8988T (cell line): ENCODE results near the gene CACNA1C.
"Not testable (repeated sequence)": the region's sequence is repeated elsewhere in the genome, so short reads cannot be mapped to it uniquely, and the experiment has no call there.

Source experiments
- DNase-seq: peaks from one replicate; pipeline ENCODE4 v3.0.0; 2011

The CACNA1C gene

DNA sequence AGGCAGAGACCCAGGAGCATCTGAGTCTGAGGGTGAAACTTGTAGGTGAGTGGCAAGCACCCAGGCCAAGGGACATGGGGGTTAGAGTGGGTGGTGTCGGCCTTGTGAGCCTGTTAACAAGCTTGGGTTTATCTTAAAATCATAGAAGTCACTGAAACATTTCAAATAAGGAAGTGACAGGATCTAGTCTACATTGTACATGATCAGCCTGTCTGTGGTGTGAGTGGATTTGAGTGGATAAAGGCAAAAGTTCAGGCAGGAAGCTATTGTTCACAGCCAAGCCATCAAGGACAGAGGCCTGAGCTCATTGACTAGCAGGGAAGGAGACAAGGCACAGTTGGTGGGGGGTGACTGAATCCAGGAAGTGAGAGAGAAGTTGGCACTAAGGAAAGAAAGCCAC lies 682.6 kb downstream of the CACNA1C start:
- DNase-seq: no peak

DNA sequence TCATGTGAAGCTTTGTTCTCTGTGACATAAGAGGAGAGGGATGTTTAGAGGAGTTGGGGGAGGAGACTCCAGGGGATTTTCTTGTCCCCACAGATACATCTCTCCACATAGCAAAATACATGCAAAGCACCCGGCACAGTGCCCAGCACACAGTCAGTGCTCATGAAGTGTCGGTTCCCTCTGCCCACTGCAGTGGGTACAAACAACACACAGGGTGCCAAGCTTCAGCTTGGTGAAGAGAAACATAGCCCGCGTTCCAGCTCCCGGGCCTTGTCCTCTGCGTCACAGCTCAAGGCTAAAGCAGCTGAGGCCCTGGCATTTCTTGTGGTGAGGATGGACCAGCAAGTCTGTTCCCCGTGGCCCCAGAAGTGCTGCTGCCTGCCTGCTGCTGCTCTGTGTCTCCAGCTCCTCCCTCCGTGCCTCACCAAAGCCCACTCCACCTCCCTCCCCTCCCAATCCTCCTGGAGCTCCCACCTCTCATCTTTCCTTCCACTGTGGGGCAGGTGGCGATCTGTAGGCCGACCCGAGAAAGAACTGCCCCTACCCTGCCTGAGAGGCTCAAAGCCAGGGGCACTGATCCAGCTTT lies 685.0 kb downstream of the CACNA1C start:
- no peak for DNase-seq

DNA sequence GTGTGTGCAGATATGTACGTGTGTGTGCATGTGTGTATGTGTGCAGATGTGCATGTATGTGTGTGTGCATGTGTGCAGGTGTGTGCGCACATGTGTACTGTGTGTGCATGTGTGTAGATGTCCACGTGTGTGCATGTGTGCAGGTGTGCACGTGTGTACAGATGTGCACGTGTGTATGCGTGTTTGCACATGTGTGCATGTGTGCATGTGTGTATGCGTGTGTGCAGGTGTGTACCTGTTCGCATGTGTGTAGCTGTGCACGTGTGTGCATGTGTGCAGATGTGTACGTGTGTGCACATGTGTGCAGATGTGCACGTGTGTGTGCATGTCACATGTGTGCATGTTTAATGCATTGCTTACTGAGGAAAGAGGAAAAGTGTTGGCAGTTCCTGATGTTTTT lies 686.3 kb downstream of the CACNA1C start:
- DNase-seq: no peak

DNA sequence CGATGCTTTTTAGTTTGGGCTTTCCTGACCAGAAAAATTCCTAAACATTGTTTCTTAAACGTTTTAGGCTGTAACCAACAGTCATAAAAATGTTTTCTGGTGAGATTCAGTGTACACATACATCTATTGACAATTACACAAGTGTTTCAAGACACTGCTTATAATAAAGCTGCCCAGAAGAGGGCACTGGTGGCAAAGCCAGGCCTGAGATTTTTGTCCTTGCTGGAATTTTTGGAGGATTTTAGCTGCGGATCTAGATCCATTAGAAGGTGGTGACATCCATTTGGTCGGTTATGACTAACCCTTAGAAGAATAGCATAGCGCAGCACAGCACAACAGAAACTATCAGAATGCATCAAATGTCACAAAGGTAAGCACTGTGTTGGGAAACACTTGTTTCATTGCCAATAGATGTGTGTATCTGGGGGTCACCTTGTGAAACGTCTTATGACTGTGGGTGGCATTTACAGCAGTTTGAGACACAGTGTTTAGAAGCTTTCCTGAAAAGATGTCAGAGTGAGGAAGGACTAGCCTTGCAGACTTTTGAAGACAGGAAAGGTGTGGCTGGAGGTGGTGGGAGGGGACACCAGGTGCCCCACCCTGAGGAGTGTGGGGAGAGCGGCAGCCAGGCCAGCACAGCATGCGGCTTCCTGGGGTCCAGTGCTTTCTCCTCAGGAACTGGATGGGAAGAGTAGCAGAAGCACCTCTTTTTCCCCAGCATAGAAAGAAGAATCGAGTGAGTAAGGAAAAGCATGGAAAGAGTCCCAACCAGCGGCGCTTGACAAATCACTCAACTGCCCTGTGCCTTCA lies 687.2 kb downstream of the CACNA1C start:
- no peak for DNase-seq

DNA sequence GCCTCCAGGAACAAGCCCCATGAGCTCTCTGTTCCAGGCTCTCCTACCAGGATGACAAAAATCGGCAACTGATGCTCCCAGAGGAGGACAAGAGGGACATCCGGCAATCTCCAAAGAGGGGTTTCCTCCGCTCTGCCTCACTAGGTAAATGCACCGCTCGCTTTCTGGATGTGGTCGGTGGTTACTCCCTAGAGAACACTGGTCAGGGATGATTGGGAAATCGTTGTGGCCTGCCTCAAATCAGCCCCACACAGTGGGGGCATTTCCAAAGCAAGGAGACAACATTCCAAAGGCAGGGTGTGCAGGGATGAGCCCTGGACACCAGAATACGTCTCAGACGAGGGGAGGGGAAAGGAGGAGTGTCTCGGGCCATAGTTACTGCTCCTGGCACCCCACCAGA lies 689.2 kb downstream of the CACNA1C start:
- not testable (repeated sequence) for DNase-seq

DNA sequence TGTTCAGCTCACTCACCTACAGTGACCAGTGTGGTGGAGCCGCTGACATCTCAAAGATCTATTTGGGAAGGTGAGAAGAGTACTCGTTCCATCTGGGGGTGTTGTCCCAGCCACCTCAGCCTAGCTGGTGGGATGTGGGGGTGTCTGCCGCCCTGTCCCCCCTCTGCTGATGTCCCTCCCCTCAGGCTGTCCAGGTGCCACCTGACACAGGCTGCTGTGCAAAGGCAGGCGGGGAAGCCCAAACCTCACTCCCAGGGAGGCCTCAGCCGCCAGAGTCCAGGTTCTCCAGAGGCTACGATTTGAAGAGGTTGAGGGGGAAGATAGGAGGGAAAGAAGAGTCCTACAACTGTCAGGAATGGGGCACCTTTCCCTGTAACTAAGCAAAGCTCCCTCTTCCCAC lies 690.7 kb downstream of the CACNA1C start:
- no peak for DNase-seq

DNA sequence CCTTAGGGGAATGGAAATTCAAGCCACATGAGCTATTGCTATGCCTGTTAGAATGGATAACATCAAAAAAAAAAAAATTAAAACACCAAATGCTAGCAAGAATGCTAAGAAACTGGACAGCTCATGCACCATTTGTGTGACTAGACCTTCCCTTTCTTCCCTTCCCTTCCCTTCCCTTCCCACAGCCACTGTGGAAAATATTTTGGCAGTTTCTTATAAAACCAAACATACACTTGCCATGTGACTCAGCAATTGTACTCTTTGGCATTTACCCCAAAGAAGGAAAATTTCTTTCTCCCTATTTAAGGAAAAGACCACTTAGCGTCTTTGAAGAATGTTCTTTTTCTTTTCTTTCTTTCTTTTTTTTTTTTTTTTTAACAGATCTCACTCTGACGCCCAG lies 692.9 kb downstream of the CACNA1C start:
- no peak for DNase-seq
